RWPE2 (cell line): ENCODE results near the gene TMEM44.
"Not testable (repeated sequence)": the region's sequence is repeated elsewhere in the genome, so short reads cannot be mapped to it uniquely, and the experiment has no call there.

ENCODE experiments used
- ATAC-seq: fragments of 200-7000 bp; cut with Tn5 transposase; 3 replicates; pipeline ENCODE4 v1.9.1; 2021; ENCODE audit warnings: low read depth
- DNase-seq: peaks from one replicate; pipeline ENCODE4 v3.0.0-alpha.2; 2020; ENCODE audit warnings: low spot score
- H3K27ac ChIP-seq: fragments of 450-650 bp; 2 replicates; pipeline ENCODE4 v1.5.1; 2017; ENCODE audit warnings: mild to moderate bottlenecking; ENCODE audit not compliant: poor library complexity, severe bottlenecking
- H3K27me3 ChIP-seq: fragments of 250-450 bp; sonication (Bioruptor Pico); 2 replicates; pipeline ENCODE4 v1.5.1; 2021; ENCODE audit warnings: mild to moderate bottlenecking, moderate library complexity; ENCODE audit not compliant: insufficient read depth, poor library complexity, severe bottlenecking
- H3K36me3 ChIP-seq: fragments of 250-450 bp; sonication (Bioruptor Pico); 2 replicates; pipeline ENCODE4 v1.5.1; 2020; ENCODE audit warnings: low read depth, mild to moderate bottlenecking, moderate library complexity
- H3K4me1 ChIP-seq: fragments of 250-450 bp; sonication (Bioruptor Pico); 2 replicates; pipeline ENCODE4 v1.5.1; 2021; ENCODE audit warnings: mild to moderate bottlenecking, moderate library complexity; ENCODE audit not compliant: insufficient read depth, poor library complexity, severe bottlenecking
- H3K4me3 ChIP-seq: fragments of 250-450 bp; sonication (Bioruptor Pico); 2 replicates; pipeline ENCODE4 v1.5.1; 2021; ENCODE audit warnings: mild to moderate bottlenecking, moderate library complexity; ENCODE audit not compliant: severe bottlenecking
- H3K9me3 ChIP-seq: fragments of 250-450 bp; sonication (Bioruptor Pico); 2 replicates; pipeline ENCODE4 v1.5.1; 2021; ENCODE audit warnings: mild to moderate bottlenecking, moderate library complexity; ENCODE audit not compliant: severe bottlenecking
- CTCF ChIP-seq: fragments of 450-650 bp; IDR thresholded peaks from one replicate; pipeline ENCODE4 v1.5.1; 2017; ENCODE audit warnings: mild to moderate bottlenecking, moderate library complexity; ENCODE audit not compliant: poor library complexity, severe bottlenecking

Gene TMEM44

DNA sequence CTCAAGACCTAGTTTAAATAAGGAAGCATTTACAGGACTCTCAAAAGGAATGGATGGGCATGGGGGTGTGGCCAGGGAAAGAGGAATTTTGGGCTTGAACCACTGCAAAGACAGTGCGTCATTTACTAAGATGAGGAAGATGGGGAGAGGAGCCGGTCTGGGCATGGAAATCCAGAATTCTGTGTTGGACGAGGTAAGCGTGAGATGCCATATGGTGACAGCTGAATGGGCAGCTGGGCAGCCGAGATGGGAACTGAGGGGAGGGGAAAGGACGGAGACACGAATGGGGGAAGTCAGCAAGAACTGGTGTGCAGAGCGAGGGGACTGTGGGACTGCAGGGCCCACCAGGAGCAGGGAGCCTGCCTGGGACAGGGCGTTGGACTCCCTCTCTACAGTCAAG lies 24.2 kb downstream of the TMEM44 start:
- H3K27me3 ChIP-seq = no peaks in the 10 kb centered on the region
- H3K4me1 ChIP-seq = no peaks in the 10 kb centered on the region
- no peak for TF ChIP-seq CTCF
- ATAC-seq (no peak), DNase-seq (no peak)
- H3K4me3 ChIP-seq = no peak overlapping the region
- no peaks in the 10 kb centered on the region for H3K9me3 ChIP-seq
- 0 out of 2 replicates have a peak, but pooled peaks cover under 1% of the 10 kb centered on the region for H3K36me3 ChIP-seq
- no peak overlapping the region for H3K27ac ChIP-seq

GRCh38 chr3:194607592-194608389 lies 25.4 kb downstream of the TMEM44 start:
- ATAC-seq (peak; percentile 27; the same call in 1 of the 3 replicates), DNase-seq (no peak)
- peaks cover 5% of the 10 kb centered on the region; the same call in 1 of the 2 replicates for H3K36me3 ChIP-seq
- H3K27ac ChIP-seq = no peak overlapping the region
- H3K27me3 ChIP-seq = no peaks in the 10 kb centered on the region
- H3K4me1 ChIP-seq = no peaks in the 10 kb centered on the region
- H3K4me3 ChIP-seq = no peak overlapping the region
- TF ChIP-seq CTCF = no peak
- no peaks in the 10 kb centered on the region for H3K9me3 ChIP-seq

- H3K27ac ChIP-seq = no peak overlapping the region
- peaks cover 7% of the 10 kb centered on the region for H3K36me3 ChIP-seq
- no peak for TF ChIP-seq CTCF
- DNase-seq = no peak
- H3K4me3 ChIP-seq = no peak overlapping the region
- no peaks in the 10 kb centered on the region for H3K9me3 ChIP-seq
- no peaks in the 10 kb centered on the region for H3K4me1 ChIP-seq
- ATAC-seq = no peak
- no peaks in the 10 kb centered on the region for H3K27me3 ChIP-seq
Measured at GRCh38 chr3:194606941-194607340, 26.3 kb downstream of the TMEM44 start.

DNA sequence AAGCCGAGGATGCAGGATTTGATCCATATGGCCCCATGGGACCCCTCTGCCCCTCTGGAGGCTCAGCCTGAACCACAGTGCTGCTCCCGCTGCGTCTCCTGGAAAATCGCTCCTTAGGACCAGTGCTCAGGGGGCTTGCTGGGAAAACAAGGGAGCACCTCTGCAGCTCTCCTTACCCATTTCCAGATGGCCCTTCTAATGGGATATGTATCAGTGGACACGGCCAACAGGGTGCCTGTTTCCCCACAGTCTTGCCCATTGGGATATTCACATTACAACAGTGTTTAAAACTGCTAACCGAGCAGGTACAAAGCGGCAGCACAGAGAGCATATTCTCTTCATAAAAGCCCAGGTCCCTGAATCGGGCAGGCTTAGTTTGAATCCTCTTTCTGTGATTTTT lies 27.1 kb downstream of the TMEM44 start:
- Histone ChIP-seq H3K4me1 (no peaks in the 10 kb centered on the region), H3K36me3 (peaks cover 7% of the 10 kb centered on the region), H3K27ac (no peak overlapping the region), H3K4me3 (no peak overlapping the region), H3K9me3 (no peaks in the 10 kb centered on the region), H3K27me3 (no peaks in the 10 kb centered on the region)
- DNase-seq (no peak), ATAC-seq (no peak)
- TF ChIP-seq CTCF = no peak

DNA sequence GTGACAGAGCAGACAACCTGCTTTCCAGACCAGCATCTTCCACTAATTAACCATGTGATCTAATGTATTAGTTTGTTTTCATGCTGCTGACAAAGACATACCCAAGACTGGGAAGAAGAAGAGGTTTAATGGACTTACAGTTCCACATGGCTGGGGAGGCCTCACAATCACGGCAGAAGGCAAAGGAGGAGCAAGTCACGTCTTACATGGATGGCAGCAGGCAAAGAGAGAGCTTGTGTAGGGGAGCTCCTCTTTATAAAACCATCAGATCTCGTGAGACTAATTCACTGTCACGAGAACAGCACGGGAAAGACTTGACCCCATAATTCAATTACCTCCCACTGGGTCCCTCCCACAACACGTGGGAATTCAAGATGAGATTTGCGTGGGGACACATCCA lies 27.9 kb downstream of the TMEM44 start:
- not testable (repeated sequence) for H3K9me3 ChIP-seq, DNase-seq, H3K27me3 ChIP-seq, H3K27ac ChIP-seq, H3K4me3 ChIP-seq, H3K4me1 ChIP-seq, ATAC-seq, H3K36me3 ChIP-seq
